PFSK-1 (cell line): ENCODE measurements around the gene SLC25A33.

Experiments
- FOXP2 ChIP-seq: optimal IDR thresholded peaks from 2 replicates; pipeline ENCODE3; 2011; ENCODE audit warnings: borderline replicate concordance, control low read depth, inconsistent platforms; ENCODE audit not compliant: insufficient read depth; ENCODE audit errors: extremely low read length, extremely low read depth
- POLR2AphosphoS5 ChIP-seq: IDR thresholded peaks from 2 replicates; pipeline ENCODE4 v1.6.1; 2012; ENCODE audit warnings: low read depth, mild to moderate bottlenecking, control low read depth, low read length, moderate library complexity
- REST ChIP-seq, 2 experiments: IDR thresholded peaks; 2 replicates each; pipeline versions ENCODE4 v1.6.1 to v1.8.0; 2011 to 2012; ENCODE audit warnings: low read depth in 2 of 2, low read length in 2 of 2, control low read depth in 1 of 2, inconsistent platforms in 1 of 2, mild to moderate bottlenecking in 1 of 2, moderate library complexity in 1 of 2; ENCODE audit not compliant: insufficient read depth in 1 of 2
- SIN3A ChIP-seq: IDR thresholded peaks from 2 replicates; pipeline ENCODE4 v1.6.1; 2012; ENCODE audit warnings: mild to moderate bottlenecking, low read length, moderate library complexity, borderline replicate concordance; ENCODE audit not compliant: insufficient read depth
- TAF1 ChIP-seq: IDR thresholded peaks from 2 replicates; pipeline ENCODE4 v1.6.1; 2012; ENCODE audit warnings: low read length, control low read depth, borderline replicate concordance; ENCODE audit not compliant: insufficient read depth

Gene SLC25A33

DNA sequence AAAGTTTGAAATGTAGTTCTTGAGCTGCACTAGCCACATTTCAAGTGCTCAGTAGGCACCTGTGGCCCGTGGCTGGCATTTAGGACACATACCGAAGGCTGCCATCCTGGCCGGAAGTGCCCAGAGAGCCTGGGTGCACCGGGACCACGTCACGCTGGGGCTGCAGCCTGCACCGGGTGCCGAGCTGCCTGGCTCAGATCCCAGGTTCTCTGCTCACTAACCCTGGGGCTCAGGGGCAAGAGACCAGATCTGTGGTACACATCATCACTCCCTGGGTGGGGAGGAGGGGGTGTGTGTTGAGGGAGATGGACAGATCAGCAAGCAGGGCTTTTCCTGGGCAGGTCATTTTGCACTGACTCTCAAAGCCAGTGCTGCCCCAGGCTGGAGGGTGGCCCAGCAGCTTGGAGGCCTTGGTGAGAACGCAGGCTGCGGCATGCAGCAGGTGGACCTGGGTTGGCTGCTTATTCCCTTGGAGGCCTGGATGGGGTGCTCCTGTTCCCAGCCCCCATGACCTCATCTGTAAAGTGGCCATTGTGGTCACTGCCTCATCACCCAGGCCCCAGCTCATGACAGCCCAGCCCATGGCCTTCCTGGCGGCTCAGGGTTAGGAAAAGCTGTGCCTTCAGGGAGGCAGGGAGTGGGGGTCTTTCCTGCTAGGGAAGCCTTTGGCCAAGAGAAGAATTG, 73.0 kb downstream of the SLC25A33 start:
- no peak for TF ChIP-seq SIN3A
- TF ChIP-seq TAF1 = no peak
- no peak for TF ChIP-seq POLR2AphosphoS5
- no peak for TF ChIP-seq FOXP2
- no peak for TF ChIP-seq REST (IDR thresholded peaks at IDR 0.05; ENCODE audit: insufficient read depth in 1 of 2, low read depth in 2 of 2, low read length in 2 of 2)

GRCh38 chr1:9612871-9613624, 73.8 kb downstream of the SLC25A33 start:
- TF ChIP-seq TAF1 (no peak), SIN3A (no peak), FOXP2 (no peak), POLR2AphosphoS5 (no peak), REST (IDR thresholded peaks at IDR 0.05; ENCODE audit: insufficient read depth in 1 of 2, low read depth in 2 of 2, low read length in 2 of 2) (no peak)

- TF ChIP-seq TAF1 (no peak), POLR2AphosphoS5 (no peak), SIN3A (no peak), REST (IDR thresholded peaks at IDR 0.05; ENCODE audit: insufficient read depth in 1 of 2, low read depth in 2 of 2, low read length in 2 of 2) (no peak), FOXP2 (no peak)
Measured at GRCh38 chr1:9613625-9614299, 74.5 kb downstream of the SLC25A33 start.

GRCh38 chr1:9615316-9616063, 76.2 kb downstream of the SLC25A33 start:
- TF ChIP-seq TAF1 (no peak), REST (IDR thresholded peaks at IDR 0.05; ENCODE audit: insufficient read depth in 1 of 2, low read depth in 2 of 2, low read length in 2 of 2) (no peak), FOXP2 (no peak), SIN3A (no peak), POLR2AphosphoS5 (no peak)
